Frontal cortex (tissue), 4 donors: Measurements from ENCODE around the gene RNF208. TPM values are rescaled to one million over a fixed set of nuclear protein-coding genes. Genes with fewer than 3 reads are reported as not detected.
"Not testable (repeated sequence)": the region's sequence is repeated elsewhere in the genome, so short reads cannot be mapped to it uniquely, and the experiment has no call there.

ENCODE experiments used
- DNase-seq, 2 donors: peaks; one replicate each; pipeline ENCODE4 v3.0.0; 2012; ENCODE audit warnings: low spot score in 2 of 2
- FAIRE-seq: peaks from 2 replicates; lab custom pipeline; 2012; peaks lifted over from hg19 to GRCh38; lab: Jason Lieb, UNC
- total RNA-seq: library from RNA; depleted of rRNA; stranded (reverse); fragments of >200 nt; gene quantifications from one replicate; pipeline ENCODE4 v1.2.3, GENCODE V29; 2014
- donor health status: control.
- donor health status: control.
- donor health status: control.

The RNF208 gene, protein sequence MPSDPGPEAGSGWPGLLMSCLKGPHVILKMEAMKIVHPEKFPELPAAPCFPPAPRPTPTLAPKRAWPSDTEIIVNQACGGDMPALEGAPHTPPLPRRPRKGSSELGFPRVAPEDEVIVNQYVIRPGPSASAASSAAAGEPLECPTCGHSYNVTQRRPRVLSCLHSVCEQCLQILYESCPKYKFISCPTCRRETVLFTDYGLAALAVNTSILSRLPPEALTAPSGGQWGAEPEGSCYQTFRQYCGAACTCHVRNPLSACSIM
- total RNA-seq: 0.82 TPM

DNA sequence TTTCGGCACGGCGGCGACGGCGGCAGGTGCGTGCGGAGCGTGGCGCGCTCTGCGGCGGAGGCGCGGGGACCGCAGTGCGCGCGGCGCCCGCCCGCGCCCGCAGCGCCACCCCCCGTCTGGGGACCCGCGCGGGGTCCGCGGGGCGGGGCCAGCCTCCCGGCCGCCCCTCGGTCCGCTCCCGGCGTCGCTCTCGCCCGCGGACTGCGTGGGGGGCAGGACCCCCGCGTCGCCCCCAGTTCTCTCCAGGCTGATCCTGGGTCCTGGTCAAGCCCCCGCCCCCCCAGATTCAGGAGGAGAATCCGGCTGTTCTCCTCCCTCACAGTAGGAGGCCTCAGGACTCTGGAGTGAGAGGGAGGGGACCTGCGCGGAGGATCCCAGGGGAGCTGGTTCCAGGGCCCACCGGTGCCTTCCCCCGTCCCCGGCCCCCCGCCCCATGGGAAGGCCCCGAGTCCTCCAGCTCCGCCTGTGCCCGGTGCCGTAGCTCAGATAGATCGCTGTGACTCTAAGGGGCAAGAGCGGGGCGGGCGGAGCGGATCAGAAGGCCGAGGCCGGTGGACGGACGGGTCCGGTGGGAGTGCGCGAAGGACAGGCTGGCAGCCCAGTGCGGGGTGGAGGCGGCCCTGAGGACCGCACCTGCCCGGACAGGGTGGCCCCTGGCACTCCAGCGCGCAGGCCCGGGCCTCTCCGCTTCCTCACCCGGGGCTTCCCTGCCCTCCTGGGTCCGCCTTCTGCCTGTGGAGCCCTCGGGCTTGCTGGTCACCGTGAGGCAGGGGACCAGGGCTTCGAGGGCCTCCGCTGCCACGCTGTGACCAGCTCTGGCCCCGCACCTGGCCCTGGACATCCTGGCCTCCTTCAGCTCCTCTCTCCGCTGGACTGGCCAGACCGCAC is at the start of gene RNF208:
RNF208 (minus strand) TSS at position 51 of the 888 bp plus-strand sequence. CDS start 1,028 bp downstream, outside the sequence.
- DNase-seq (peak in 1 of 2 donors; percentile 67), FAIRE-seq (no peak)

DNA sequence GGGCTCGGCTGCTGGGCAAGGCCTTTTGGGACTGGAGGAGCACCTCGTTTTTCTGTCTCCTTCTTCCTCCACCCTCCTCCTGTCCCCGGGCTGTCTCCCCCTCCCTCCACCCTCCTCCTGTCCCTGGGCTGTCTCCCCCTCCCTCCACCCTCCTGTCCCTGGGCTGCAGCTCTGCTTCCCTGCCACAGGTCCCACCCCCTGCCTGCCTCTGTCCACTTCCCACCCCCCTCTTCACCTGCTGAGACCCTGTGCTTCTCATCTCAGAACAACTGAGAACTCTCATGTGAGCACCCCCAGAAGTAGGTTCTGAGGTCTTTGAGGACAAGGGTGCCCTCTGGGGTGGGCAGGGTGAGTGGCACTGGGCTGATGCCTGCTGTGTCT is 49.6 kb upstream of the RNF208 start:
- FAIRE-seq: no peak

DNA sequence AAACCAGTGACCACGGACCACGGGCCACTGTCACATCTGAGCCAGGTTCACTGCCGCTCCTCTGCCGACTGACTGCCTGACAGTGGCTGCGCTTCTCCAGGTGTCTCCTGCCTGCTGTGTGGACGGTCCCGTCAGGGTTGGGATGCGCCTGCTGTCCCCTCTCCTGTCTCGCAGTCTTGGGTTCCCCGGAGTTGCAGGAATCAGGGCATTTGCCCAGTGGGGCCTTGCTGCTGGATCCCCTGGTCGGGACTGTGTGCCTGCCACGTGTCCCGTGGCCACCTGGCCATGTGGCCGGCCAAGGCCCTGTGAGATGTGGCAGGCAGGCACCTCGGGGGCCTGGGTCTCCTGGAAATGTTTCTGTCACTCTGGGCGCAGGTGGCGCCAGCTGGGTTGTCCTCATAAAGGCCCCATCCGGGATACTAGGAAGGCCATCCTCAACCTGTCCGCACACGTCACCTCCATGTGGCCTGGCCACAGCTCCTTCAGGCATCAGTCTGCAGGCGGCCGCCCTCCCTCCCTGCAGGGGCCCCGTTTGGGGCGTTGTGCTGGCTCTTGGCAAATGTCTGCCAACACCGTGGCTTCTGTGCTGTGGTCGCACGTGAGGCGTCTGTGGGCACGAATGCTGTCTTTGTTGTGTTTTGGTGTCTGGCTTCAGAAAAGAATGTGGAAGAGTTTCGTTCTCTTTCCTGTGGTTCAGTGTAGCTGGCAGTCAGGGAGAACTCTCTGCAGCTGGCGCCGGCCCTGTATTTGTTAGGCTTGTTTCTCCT is 49.1 kb upstream of the RNF208 start:
- FAIRE-seq (no peak), DNase-seq (no peak)

More for the DNA sequence above, 49.6 kb upstream of the RNF208 start:
- no peak for DNase-seq

DNA sequence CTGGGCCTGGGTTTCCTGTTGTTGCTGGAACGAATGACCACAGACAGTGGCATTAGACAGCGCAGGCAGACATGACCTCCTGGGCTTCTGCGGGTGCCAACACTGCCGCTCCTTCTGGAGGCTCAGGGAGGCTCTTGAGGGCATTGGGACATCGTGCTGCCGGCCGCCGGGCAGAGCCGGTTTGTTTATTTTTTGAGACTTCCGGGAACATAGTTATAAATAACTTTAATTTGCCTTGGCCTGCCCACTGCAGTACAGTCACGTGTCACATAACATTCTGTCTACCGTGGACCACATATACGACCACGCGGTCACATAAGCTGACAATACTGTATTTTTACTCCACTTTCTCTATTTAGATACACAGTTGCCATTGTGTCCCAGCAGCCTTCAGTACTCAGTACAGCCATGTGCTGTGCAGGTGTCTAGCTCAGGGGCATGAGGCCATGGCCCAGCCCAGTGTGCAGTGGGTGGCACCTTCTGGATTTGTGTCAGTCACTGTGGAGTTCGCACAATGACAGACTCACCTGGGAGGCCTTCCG is 47.3 kb upstream of the RNF208 start:
- no peak for FAIRE-seq

DNA sequence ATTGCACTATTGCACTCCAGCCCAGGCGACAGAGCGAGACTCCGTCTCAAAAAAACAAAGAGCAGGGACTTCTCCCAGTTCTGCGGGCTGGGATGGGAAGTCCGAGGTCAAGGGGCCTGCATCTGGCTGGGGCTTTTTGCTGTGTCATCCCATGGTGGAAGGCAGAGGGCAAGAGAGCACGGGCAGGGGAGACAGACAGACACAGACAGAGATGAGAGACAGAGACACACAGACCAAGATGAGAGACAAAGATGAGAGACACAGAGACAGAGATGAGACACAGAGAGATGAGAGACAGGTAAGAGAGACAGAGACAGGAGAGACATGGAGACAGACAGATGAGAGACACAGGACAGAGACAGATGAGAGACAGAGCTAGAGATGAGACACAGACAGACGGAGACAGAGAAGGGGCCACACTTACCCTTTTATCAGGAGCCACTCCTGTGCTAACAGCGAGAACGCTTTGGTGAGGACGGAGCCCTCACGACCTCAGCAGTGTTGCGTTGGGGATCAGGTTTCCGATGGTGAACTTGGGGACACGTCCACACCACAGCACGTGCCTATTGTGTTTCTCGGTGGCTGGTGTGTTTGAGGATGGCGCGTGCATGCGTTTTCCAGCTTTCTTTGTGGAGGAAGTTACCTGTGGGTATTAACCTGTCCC is 46.6 kb upstream of the RNF208 start:
- DNase-seq (no peak), FAIRE-seq (no peak)

More for the DNA sequence above, 47.3 kb upstream of the RNF208 start:
- no peak for DNase-seq

DNA sequence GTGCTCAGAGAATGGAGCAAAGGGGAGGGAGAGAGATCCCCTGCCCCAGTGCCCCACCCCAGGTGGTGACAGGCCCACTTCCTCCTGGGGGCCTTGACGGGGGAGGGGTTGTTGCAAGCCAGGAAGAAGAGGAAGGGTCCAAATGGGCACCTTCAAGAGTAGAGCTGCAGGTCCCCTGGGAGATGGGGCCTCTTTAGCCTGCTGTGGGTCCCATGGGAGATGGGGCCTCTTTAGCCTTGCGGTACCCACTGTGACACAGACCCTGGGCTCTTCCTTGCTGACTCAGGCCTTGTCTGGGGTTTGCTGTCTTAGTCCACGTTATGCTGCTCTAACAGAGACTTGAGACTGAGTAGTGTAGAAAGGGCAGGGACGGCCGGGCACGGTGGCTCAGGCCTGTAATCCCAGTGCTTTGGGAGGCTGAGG is 45.9 kb upstream of the RNF208 start:
- no peak for FAIRE-seq

DNA sequence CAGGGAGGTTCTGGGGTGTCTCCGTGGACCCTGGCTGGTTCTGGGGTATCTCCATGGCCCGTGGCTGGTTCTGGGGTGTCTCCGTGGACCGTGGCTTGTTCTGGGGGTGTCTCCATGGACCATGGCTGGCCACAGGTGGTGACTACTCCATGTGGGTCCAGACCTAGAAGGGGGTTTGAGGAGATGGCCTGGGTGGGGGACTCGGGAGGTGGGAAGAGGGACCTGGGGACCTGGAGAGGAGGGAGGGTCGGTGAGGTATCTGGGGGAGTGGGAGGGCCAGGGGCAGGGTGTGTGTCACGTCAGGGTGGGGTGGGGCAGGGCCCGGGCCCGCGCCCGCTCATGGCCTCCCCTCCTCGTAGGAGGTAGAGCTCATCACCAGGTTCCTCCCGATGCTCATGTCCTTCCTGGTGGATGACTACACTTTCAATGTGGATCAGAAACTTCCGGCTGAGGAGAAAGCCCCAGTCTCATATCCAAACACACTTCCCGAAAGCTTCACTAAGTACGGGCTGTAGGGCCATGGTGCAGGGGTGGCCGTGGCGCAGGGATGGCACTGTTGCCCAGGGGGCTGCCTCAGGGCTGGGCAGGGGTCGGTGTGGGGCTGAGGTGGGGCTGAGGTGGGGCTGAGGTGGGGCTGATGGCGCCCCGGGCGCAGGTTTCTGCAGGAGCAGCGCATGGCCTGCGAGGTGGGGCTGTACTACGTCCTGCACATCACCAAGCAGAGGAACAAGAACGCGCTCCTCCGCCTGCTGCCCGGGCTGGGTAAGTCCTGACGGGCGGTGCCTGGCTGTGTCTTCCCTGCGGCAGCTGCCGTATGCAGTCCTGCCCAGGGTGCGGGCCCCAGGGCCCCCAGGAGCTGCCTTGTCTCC is 44.8 kb upstream of the RNF208 start:
- no peak for FAIRE-seq
- DNase-seq: no peak

More for the DNA sequence above, 45.9 kb upstream of the RNF208 start:
- no peak for DNase-seq

DNA sequence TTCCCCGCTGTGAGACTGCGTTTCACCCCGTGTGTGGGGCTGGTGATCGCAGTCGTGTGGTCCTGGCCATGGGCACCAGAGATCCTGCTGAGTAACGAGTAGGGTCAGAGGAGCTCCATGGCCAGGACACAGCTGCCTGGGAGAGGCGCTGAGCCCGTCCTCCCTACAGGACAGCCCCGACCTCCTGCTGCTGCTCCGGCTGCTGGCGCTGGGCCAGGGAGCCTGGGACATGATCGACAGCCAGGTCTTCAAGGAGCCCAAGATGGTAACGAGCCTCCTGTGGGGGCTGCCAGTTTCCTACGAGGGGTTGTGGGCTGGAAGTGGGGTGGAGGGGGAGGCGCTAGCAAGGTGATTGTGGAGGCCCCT is 44.1 kb upstream of the RNF208 start:
- no peak for FAIRE-seq

DNA sequence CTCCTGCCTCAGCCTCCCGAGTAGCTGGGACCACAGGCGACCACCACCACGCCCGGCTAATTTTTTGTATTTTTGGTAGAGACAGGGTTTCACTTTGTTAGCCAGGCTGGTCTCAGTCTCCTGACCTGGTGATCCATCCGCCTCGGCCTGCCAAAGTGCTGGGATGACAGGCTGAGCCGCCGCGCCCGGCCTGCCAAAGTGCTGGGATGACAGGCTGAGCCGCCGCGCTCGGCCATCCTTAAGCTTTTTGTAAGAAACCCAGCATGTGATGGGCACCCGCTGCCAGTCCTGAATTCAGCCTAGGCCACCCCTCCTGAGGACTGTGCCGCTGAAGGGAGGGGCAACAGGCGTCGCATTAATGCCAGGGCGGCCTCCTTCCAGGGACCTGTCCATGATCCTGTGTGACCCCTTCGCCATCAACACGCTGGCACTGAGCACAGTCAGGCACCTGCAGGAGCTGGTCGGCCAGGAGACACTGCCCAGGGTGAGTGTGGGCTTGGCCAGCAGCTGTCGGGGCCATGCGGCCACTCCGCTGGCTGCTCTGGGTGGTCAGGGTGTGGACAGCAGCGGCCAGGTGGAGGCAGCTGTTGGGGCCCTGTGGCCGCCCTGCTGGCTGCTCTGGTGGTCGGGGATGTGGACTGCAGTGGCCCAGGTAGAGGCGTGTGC is 43.6 kb upstream of the RNF208 start:
- no peak for DNase-seq
- FAIRE-seq: no peak

More for the DNA sequence above, 44.1 kb upstream of the RNF208 start:
- DNase-seq: no peak

DNA sequence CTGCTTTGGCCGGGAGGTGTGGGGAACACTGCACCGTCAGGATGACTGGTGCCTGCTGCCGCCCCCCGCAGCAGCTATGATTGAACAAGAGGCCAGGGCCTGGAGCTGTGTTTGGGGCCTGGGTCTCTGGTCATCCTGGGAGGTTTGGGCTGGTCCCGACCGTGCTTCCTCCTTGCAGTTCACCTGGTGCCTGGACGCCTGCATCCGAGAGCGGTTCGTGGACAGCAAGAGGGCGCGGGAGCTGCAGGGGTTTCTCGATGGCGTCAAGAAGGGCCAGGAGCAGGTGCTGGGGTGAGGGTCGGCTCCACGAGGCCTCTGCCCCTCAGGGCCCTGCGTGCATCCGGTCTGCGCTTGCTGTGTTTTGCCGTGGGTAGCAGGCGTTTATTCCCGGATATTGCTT is 42.0 kb upstream of the RNF208 start:
- FAIRE-seq: no peak
- no peak for DNase-seq

DNA sequence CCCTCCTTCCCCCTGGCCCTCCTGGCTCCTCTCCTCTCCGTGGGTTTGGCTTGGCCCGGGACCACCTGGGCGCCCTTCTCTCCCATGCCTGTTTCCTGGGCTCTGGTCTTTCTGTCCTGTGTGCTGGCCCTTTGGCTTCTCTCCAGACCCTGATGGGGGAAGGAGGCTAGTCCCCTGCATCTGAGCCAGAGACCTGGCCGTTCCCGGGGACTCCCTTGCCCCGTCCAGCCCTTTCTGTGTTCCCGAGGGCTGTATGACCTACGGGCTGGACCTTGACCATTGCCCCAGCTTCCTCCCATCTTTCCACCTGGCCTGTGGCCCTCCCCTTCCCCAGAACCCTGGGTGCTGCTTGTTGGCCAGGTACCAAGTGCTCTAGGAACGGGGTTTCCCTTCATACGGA is 41.5 kb upstream of the RNF208 start:
- FAIRE-seq: no peak

DNA sequence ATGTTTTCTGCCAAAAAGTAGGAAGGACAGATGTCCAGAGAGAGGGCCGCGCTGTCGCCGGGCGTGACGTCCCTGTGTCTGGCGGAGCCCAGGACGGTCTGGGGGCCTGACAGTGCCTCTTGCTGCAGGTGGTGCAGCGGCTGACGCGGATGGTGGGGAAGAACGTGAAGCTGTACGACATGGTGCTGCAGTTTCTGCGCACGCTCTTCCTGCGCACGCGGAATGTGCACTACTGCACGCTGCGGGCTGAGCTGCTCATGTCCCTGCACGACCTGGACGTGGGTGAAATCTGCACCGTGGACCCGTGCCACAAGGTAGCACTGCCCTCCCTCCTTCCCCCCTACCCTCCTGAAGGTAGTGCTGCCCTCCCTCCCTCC is 40.9 kb upstream of the RNF208 start:
- FAIRE-seq (no peak), DNase-seq (no peak)

More for the DNA sequence above, 41.5 kb upstream of the RNF208 start:
- DNase-seq: no peak

DNA sequence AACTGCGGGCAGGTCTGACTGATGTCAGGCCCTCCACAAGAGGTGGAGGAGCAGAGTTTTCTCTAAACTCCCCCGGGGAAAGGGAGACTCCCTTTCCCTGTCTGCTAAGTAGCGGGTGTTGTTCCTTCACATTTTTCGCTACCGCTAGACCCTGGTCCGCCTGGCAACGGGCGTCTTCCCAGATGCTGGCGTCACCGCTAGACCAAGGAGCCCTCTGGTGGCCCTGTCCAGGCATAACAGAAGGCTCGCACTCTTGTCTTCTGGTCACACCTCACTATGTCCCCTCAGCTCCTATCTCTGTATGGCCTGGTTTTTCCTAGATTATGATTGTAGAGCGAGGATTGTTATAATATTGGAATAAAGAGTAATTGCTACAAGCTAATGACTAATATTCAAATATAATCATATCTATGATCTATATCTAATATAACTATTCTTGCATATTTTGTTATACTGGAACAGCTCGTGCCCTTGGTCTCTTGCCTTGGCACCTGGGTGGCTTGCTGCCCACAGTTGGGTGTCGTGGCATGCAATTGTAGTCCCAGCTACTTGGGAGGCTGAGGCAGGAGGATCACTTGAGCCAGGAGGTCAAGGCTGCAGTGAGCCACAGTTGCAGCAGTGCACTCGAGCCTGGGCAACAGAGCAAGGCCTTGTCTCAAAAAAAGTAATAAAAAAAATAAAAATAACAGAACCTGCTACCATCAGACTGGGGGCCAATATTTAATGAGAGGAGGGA is 40.3 kb upstream of the RNF208 start:
- DNase-seq, FAIRE-seq: not testable (repeated sequence)

DNA sequence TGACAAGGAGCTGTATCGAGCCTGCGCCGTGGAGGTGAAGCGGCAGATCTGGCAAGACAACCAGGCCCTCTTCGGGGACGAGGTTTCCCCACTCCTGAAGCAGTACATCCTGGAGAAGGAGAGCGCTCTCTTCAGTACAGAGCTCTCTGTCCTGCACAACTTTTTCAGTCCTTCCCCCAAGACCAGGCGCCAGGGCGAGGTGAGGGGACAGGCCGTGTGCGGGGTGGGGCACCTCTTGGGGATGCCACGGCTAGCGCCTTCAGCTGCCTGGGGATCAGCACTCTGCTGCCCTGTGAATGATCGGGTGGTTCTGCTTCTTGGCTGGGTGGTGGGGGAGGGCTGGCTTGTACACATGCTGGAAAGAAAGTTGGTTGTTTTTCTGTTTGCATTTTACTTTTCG is 34.8 kb upstream of the RNF208 start:
- DNase-seq (no peak), FAIRE-seq (no peak)

DNA sequence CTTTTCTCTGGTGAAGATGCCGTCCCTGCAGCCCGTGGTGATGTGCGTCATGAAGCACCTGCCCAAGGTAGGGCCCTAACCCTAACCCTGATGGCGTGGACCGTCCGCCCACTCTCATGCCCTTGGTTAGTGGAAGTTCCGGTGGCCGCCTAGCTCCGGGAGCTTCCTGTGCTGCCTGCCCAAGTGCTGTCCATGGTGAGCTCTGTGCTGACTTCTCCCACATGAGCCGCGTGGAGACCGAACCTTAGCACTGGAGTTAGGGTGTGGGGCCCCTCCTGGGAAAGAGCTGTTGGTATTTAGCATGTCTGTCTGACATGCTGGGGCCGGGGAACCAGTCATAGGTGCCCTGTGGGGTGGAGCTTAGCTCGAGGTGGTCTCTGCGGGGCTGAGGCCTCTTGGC is 34.3 kb upstream of the RNF208 start:
- FAIRE-seq (no peak), DNase-seq (no peak)

DNA sequence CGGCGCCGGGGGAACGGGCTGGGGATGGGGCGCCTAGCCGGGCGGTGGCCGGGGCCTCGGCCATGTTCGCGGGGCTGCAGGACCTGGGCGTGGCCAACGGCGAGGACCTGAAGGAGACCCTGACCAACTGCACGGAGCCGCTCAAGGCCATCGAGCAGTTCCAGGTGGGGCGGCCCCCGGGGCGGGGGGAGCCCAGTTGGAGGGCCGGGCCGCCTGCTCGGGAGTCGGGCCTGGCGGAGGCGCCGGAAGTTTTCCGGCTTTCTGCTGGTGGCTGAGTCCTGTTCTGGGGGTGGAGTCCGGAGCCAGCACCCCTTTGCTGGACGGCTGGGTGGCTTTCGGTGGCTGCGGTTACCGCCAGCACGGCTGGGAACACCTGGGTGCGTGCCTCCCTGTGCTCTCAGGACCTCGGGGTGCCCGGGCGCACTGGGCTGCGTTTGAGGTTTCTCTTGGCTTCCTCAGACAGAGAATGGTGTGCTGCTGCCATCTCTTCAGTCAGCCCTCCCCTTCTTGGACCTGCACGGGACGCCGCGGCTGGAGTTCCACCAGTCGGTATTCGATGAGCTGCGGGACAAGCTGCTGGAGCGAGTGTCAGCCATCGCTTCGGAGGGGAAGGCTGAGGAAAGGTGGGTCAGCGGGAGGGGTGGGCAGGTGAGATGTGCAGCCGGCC is 33.5 kb upstream of the RNF208 start:
- DNase-seq (no peak), FAIRE-seq (no peak)
